Mesendoderm (in vitro differentiated cells): ENCODE results near the gene IFT81.
A peak's percentile ranks its signal among the peaks of the same experiment; 100 is the strongest.
"Not testable (repeated sequence)": the region's sequence is repeated elsewhere in the genome, so short reads cannot be mapped to it uniquely, and the experiment has no call there.

Experiments
- DNase-seq: peaks from one replicate; pipeline ENCODE4 v3.0.0; 2013
- H2AK5ac ChIP-seq: 2 replicates; pipeline ENCODE4 v1.6.1; 2013; ENCODE audit warnings: low read length, inconsistent platforms
- H2BK120ac ChIP-seq: 2 replicates; pipeline ENCODE4 v1.6.1; 2013; ENCODE audit warnings: low read depth, mild to moderate bottlenecking, low read length, moderate library complexity, mixed read lengths
- H2BK15ac ChIP-seq: replicated peaks from 2 replicates; pipeline ENCODE4 v1.6.1; 2013; ENCODE audit warnings: low read depth, mild to moderate bottlenecking, moderate library complexity
- H2BK5ac ChIP-seq: 2 replicates; pipeline ENCODE4 v1.6.1; 2013; ENCODE audit warnings: low read length, inconsistent platforms
- H3K18ac ChIP-seq: 2 replicates; pipeline ENCODE4 v1.6.1; 2013; ENCODE audit warnings: mild to moderate bottlenecking, low read length, mixed read lengths
- H3K23ac ChIP-seq: one replicate; pipeline ENCODE4 v1.6.1; 2013; ENCODE audit warnings: low read length
- H3K27ac ChIP-seq: 2 replicates; pipeline ENCODE4 v1.5.1; 2013; ENCODE audit warnings: low read depth, mild to moderate bottlenecking, inconsistent platforms, low read length, moderate library complexity
- H3K27me3 ChIP-seq: 2 replicates; pipeline ENCODE4 v1.6.1; 2013; ENCODE audit warnings: low read length, control low read depth, mild to moderate bottlenecking, inconsistent platforms; ENCODE audit not compliant: insufficient read depth, poor library complexity
- H3K36me3 ChIP-seq: 2 replicates; pipeline ENCODE4 v1.6.1; 2013; ENCODE audit warnings: low read length, inconsistent platforms; ENCODE audit not compliant: control insufficient read depth, insufficient read depth
- H3K4ac ChIP-seq: one replicate; pipeline ENCODE4 v1.6.1; 2013; ENCODE audit warnings: low read depth, mild to moderate bottlenecking, low read length, moderate library complexity
- H3K4me1 ChIP-seq: 2 replicates; pipeline ENCODE4 v1.6.1; 2013; ENCODE audit warnings: low read depth, low read length, inconsistent platforms; ENCODE audit not compliant: control insufficient read depth
- H3K4me2 ChIP-seq: 2 replicates; pipeline ENCODE4 v1.6.1; 2013; ENCODE audit warnings: low read length
- H3K4me3 ChIP-seq: 2 replicates; pipeline ENCODE4 v1.5.1; 2013; ENCODE audit warnings: mild to moderate bottlenecking, low read length
- H3K56ac ChIP-seq: one replicate; pipeline ENCODE4 v1.6.1; 2013; ENCODE audit warnings: low read length
- H3K79me1 ChIP-seq: 2 replicates; pipeline ENCODE4 v1.6.1; 2013; ENCODE audit warnings: low read length, inconsistent platforms
- H3K79me2 ChIP-seq: 2 replicates; pipeline ENCODE4 v1.6.1; 2013; ENCODE audit warnings: mild to moderate bottlenecking, low read length; ENCODE audit not compliant: control insufficient read depth, insufficient read depth
- H3K9ac ChIP-seq: 2 replicates; pipeline ENCODE4 v1.6.1; 2013; ENCODE audit warnings: low read length, inconsistent platforms
- H4K5ac ChIP-seq: one replicate; pipeline ENCODE4 v1.6.1; 2013; ENCODE audit warnings: low read length
- H4K8ac ChIP-seq: one replicate; pipeline ENCODE4 v1.6.1; 2013; ENCODE audit warnings: low read depth, mild to moderate bottlenecking, control low read depth, low read length, moderate library complexity
- WGBS: extraction: QIAGEN DNeasy Blood & Tissue Kit; methylation state at CpG from one replicate; pipeline ENCODE4 v1.1.7; 2013; ENCODE audit warnings: low lambda C conversion rate, missing lambda C conversion rate; ENCODE audit not compliant: insufficient coverage; ENCODE audit errors: extremely low coverage; 5-methylcytosine and 5-hydroxymethylcytosine counted together

IFT81 gene

GRCh38 chr12:110084314-110085015 lies 39.7 kb upstream of the IFT81 start:
- Histone ChIP-seq H3K18ac (no peak overlapping the region), H2AK5ac (no peak overlapping the region), H3K79me1 (no peaks in the 10 kb centered on the region), H3K9ac (no peak overlapping the region), H3K56ac (no peak overlapping the region), H3K4ac (no peak overlapping the region), H4K5ac (no peak overlapping the region), H3K23ac (no peak overlapping the region), H3K27me3 (no peaks in the 10 kb centered on the region), H3K36me3 (no peaks in the 10 kb centered on the region), H3K4me3 (no peak overlapping the region), H3K4me1 (no peaks in the 10 kb centered on the region), H2BK120ac (no peak overlapping the region), H3K27ac (no peak overlapping the region), H3K4me2 (no peak overlapping the region), H4K8ac (no peak overlapping the region), H2BK5ac (no peak overlapping the region), H3K79me2 (no peaks in the 10 kb centered on the region), H2BK15ac (no peak overlapping the region)
- WGBS = no CpG with 5 or more reads among the region's 4 CpGs
- peak; percentile 13 for DNase-seq

- H3K56ac ChIP-seq, H3K27me3 ChIP-seq, H3K36me3 ChIP-seq, H4K5ac ChIP-seq, H4K8ac ChIP-seq, H3K27ac ChIP-seq, H3K79me1 ChIP-seq, H3K4me3 ChIP-seq, H3K4ac ChIP-seq, H2BK5ac ChIP-seq, H3K79me2 ChIP-seq, H3K18ac ChIP-seq, H3K9ac ChIP-seq, H2AK5ac ChIP-seq, H2BK15ac ChIP-seq, H3K4me1 ChIP-seq, H3K4me2 ChIP-seq, H2BK120ac ChIP-seq, DNase-seq, H3K23ac ChIP-seq: not testable (repeated sequence)
- WGBS = no CpG with 5 or more reads among the region's 6 CpGs
These were observed 35.9 kb upstream of the IFT81 start for GRCh38 chr12:110088216-110088615.

GRCh38 chr12:110088936-110089335 lies 35.2 kb upstream of the IFT81 start:
- H3K23ac ChIP-seq = no peak overlapping the region
- H4K8ac ChIP-seq = no peak overlapping the region
- no peak overlapping the region for H3K9ac ChIP-seq
- H3K4ac ChIP-seq = no peak overlapping the region
- no peak overlapping the region for H2BK5ac ChIP-seq
- no peak overlapping the region for H3K27ac ChIP-seq
- H3K18ac ChIP-seq = no peak overlapping the region
- no CpG with 5 or more reads among the region's 5 CpGs for WGBS
- no peaks in the 10 kb centered on the region for H3K79me2 ChIP-seq
- H2BK15ac ChIP-seq = no peak overlapping the region
- H3K27me3 ChIP-seq = no peaks in the 10 kb centered on the region
- H2AK5ac ChIP-seq = no peak overlapping the region
- H3K4me1 ChIP-seq = no peaks in the 10 kb centered on the region
- no peak for DNase-seq
- H4K5ac ChIP-seq = no peak overlapping the region
- no peak overlapping the region for H3K4me3 ChIP-seq
- H3K56ac ChIP-seq = no peak overlapping the region
- no peaks in the 10 kb centered on the region for H3K36me3 ChIP-seq
- no peaks in the 10 kb centered on the region for H3K79me1 ChIP-seq
- H3K4me2 ChIP-seq = no peak overlapping the region
- H2BK120ac ChIP-seq = no peak overlapping the region

- no CpG with 5 or more reads among the region's 8 CpGs for WGBS
- no peak overlapping the region for H3K4ac ChIP-seq
- H3K27ac ChIP-seq = no peak overlapping the region
- H3K23ac ChIP-seq = no peak overlapping the region
- no peak overlapping the region for H3K18ac ChIP-seq
- no peak overlapping the region for H4K8ac ChIP-seq
- H3K36me3 ChIP-seq = no peaks in the 10 kb centered on the region
- no peak overlapping the region for H3K56ac ChIP-seq
- H2BK15ac ChIP-seq = no peak overlapping the region
- no peak overlapping the region for H3K4me3 ChIP-seq
- DNase-seq = no peak
- no peaks in the 10 kb centered on the region for H3K27me3 ChIP-seq
- no peak overlapping the region for H2BK120ac ChIP-seq
- no peaks in the 10 kb centered on the region for H3K4me1 ChIP-seq
- H3K79me1 ChIP-seq = no peaks in the 10 kb centered on the region
- no peak overlapping the region for H3K4me2 ChIP-seq
- no peak overlapping the region for H2BK5ac ChIP-seq
- no peak overlapping the region for H3K9ac ChIP-seq
- no peak overlapping the region for H2AK5ac ChIP-seq
- no peak overlapping the region for H4K5ac ChIP-seq
- H3K79me2 ChIP-seq = no peaks in the 10 kb centered on the region
These were observed 33.7 kb upstream of the IFT81 start for GRCh38 chr12:110090266-110091135.

GRCh38 chr12:110091136-110091711 lies 32.9 kb upstream of the IFT81 start:
- H2BK120ac ChIP-seq = no peak overlapping the region

More at GRCh38 chr12:110091136-110091711, 32.9 kb upstream of the IFT81 start:
- Histone ChIP-seq H3K79me1 (no peaks in the 10 kb centered on the region), H3K4me1 (no peaks in the 10 kb centered on the region), H3K4me2 (no peak overlapping the region), H2BK5ac (no peak overlapping the region), H3K4me3 (no peak overlapping the region), H3K27me3 (no peaks in the 10 kb centered on the region), H3K27ac (no peak overlapping the region), H3K79me2 (no peaks in the 10 kb centered on the region), H3K4ac (no peak overlapping the region), H3K36me3 (no peaks in the 10 kb centered on the region), H2AK5ac (no peak overlapping the region), H4K8ac (no peak overlapping the region), H2BK15ac (no peak overlapping the region), H3K18ac (no peak overlapping the region), H4K5ac (no peak overlapping the region), H3K56ac (no peak overlapping the region), H3K23ac (no peak overlapping the region), H3K9ac (no peak overlapping the region)
- no CpG with 5 or more reads among the region's 3 CpGs for WGBS
- DNase-seq = no peak
